ENCODE data around the gene GAST.

DNA sequence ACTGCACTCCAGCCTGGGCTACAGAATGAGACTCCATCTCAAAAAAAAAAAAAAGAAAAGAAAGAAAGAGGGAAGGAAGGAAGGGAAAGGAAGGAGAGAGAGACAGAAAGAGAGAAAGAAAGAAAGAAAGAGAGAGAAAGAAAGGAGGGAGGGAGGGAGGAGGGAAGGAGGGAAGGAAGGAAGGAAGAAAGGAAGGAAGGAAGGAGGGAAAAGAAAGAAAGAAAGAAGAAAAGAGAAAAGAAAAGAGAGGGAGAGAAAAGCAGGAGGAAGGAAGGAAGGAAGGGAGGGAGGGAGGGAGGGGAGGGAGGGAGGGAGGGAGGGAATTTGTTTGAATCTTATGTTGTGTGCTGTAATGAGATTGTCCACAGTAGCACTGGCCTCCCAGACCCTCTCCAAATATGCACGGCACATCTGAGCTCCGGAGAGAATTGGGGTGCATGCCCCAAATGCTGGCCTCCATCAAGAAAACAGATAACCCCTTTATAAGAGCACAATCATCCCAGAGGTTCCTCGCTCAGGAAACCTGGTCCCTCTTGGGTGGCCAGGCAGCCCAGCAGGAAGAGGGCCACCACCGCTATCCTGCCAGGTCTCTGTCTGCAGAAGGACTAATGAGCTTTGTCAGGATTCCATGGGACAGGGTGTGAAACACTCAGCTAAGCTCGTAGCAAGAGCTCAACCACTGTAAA is 32.2 kb upstream of the GAST start:
- TF ChIP-seq CTCF (IDR thresholded peaks at IDR 0.05; ENCODE audit: low read length), result no peak
- no peak for TF ChIP-seq EZH2 (IDR thresholded peaks at IDR 0.05; ENCODE audit: borderline replicate concordance, low read length)

Measured in OCI-LY1 (cell line).